GM23338 (cell line): Measurements from ENCODE around the gene TXNRD1.

ENCODE experiments used
- CREB1 ChIP-seq: fragments of 250-450 bp; sonication (Bioruptor Pico); IDR thresholded peaks from 2 replicates; pipeline ENCODE4 v1.5.0; 2020; ENCODE audit warnings: low read depth, mild to moderate bottlenecking, moderate library complexity
- EZH2 ChIP-seq: fragments of 200-600 bp; sonication (generic); IDR thresholded peaks from one replicate; pipeline ENCODE4 v1.8.0; 2017; ENCODE audit warnings: antibody characterized with exemption, mild to moderate bottlenecking, low read depth; ENCODE audit not compliant: unreplicated experiment
- EZH2phosphoT487 ChIP-seq: fragments of 200-600 bp; sonication (generic); IDR thresholded peaks from one replicate; pipeline ENCODE4 v1.8.1; 2018; ENCODE audit warnings: antibody characterized with exemption; ENCODE audit not compliant: unreplicated experiment
- JUNB ChIP-seq: IDR thresholded peaks from one replicate; pipeline ENCODE4 v1.6.1; 2016; ENCODE audit warnings: antibody characterized with exemption; ENCODE audit not compliant: unreplicated experiment
- NANOG ChIP-seq: IDR thresholded peaks from 2 replicates; pipeline ENCODE4 v1.6.1; 2016; ENCODE audit warnings: antibody characterized with exemption, borderline replicate concordance
- POLR2AphosphoS5 ChIP-seq: IDR thresholded peaks from 2 replicates; pipeline ENCODE4 v1.6.1; 2016; ENCODE audit warnings: antibody characterized with exemption, low read depth
- ZNF331 ChIP-seq: fragments of 250-450 bp; sonication (Bioruptor Pico); IDR thresholded peaks from 2 replicates; pipeline ENCODE4 v1.5.0; 2020; ENCODE audit warnings: low read depth, mild to moderate bottlenecking, moderate library complexity
- TF ChIP-seq, protein P1 (sequence below), 2 experiments: fragments of 200-600 bp in 1 of 2; sonication (generic) in 1 of 2; conservative IDR thresholded peaks; 2 replicates each; pipeline versions ENCODE4 v1.5.1 to v1.6.1; 2016 to 2017; ENCODE audit warnings: antibody characterized with exemption in 2 of 2, low read depth in 2 of 2, mild to moderate bottlenecking in 2 of 2, moderate library complexity in 1 of 2
- TF ChIP-seq, protein P2 (sequence below): IDR thresholded peaks from one replicate; pipeline ENCODE4 v1.6.1; 2018; ENCODE audit warnings: antibody characterized with exemption; ENCODE audit not compliant: unreplicated experiment
- TF ChIP-seq, protein P3 (sequence below): IDR thresholded peaks from 2 replicates; pipeline ENCODE4 v1.6.1; 2016; ENCODE audit warnings: antibody characterized with exemption

DNA sequence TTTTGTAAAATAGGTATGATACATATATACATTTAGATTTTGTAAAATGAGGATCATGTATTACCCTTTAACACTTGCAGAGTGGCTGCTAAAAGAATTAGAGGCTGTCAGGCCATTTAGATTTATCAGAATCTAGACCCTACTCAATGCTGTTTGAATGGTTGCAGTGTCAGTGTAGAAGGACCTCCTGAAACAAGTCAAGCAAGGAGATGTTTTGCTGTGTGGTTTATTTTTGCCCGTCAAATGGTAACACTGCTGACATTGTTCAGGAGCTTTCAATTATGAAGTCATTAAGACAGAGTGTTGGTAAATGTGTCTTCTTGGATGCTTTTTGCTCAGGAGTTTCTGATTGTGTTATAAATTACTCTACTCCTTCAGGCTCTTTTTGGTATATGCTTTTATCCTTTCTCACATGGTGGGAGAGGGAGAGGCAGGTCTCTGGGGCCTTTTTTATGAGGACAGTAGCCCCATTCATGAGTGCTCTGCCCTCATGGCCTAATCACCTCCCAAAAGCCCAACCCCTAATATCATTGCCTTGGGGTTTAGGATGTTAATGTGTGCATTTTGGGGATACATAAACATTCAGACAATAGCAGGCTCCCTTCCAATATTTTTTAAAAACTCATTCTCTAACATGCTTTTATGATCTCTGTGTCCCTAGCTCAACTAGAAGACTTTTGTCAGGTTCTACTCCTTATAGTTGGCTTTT, 104.5 kb downstream of the TXNRD1 start:
- TF ChIP-seq EZH2phosphoT487 (no peak), NANOG (no peak), CREB1 (CRISPR knock-in tag) (no peak), EZH2 (no peak), JUNB (no peak), POLR2AphosphoS5 (no peak), ZNF331 (no peak)
- TF ChIP-seq, protein P1, sequence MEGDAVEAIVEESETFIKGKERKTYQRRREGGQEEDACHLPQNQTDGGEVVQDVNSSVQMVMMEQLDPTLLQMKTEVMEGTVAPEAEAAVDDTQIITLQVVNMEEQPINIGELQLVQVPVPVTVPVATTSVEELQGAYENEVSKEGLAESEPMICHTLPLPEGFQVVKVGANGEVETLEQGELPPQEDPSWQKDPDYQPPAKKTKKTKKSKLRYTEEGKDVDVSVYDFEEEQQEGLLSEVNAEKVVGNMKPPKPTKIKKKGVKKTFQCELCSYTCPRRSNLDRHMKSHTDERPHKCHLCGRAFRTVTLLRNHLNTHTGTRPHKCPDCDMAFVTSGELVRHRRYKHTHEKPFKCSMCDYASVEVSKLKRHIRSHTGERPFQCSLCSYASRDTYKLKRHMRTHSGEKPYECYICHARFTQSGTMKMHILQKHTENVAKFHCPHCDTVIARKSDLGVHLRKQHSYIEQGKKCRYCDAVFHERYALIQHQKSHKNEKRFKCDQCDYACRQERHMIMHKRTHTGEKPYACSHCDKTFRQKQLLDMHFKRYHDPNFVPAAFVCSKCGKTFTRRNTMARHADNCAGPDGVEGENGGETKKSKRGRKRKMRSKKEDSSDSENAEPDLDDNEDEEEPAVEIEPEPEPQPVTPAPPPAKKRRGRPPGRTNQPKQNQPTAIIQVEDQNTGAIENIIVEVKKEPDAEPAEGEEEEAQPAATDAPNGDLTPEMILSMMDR (conservative IDR thresholded peaks at IDR 0.05; ENCODE audit: low read depth in 2 of 2), result no peak
- TF ChIP-seq, protein P2, sequence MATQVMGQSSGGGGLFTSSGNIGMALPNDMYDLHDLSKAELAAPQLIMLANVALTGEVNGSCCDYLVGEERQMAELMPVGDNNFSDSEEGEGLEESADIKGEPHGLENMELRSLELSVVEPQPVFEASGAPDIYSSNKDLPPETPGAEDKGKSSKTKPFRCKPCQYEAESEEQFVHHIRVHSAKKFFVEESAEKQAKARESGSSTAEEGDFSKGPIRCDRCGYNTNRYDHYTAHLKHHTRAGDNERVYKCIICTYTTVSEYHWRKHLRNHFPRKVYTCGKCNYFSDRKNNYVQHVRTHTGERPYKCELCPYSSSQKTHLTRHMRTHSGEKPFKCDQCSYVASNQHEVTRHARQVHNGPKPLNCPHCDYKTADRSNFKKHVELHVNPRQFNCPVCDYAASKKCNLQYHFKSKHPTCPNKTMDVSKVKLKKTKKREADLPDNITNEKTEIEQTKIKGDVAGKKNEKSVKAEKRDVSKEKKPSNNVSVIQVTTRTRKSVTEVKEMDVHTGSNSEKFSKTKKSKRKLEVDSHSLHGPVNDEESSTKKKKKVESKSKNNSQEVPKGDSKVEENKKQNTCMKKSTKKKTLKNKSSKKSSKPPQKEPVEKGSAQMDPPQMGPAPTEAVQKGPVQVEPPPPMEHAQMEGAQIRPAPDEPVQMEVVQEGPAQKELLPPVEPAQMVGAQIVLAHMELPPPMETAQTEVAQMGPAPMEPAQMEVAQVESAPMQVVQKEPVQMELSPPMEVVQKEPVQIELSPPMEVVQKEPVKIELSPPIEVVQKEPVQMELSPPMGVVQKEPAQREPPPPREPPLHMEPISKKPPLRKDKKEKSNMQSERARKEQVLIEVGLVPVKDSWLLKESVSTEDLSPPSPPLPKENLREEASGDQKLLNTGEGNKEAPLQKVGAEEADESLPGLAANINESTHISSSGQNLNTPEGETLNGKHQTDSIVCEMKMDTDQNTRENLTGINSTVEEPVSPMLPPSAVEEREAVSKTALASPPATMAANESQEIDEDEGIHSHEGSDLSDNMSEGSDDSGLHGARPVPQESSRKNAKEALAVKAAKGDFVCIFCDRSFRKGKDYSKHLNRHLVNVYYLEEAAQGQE, result no peak
- TF ChIP-seq, protein P3, sequence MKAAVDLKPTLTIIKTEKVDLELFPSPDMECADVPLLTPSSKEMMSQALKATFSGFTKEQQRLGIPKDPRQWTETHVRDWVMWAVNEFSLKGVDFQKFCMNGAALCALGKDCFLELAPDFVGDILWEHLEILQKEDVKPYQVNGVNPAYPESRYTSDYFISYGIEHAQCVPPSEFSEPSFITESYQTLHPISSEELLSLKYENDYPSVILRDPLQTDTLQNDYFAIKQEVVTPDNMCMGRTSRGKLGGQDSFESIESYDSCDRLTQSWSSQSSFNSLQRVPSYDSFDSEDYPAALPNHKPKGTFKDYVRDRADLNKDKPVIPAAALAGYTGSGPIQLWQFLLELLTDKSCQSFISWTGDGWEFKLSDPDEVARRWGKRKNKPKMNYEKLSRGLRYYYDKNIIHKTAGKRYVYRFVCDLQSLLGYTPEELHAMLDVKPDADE, result no peak
